GM23338 (cell line): ENCODE data around the gene BNC2. TPM values are rescaled to one million over a fixed set of nuclear protein-coding genes. Genes with fewer than 3 reads are reported as not detected.

Experiments
- ATAC-seq: fragments of 200-7000 bp; cut with Tn5 transposase; 3 replicates; pipeline ENCODE4 v1.9.1; 2020
- DNase-seq: peaks from one replicate; pipeline ENCODE4 v3.0.0-alpha.2; 2015; ENCODE audit warnings: low spot score
- H2AFZ ChIP-seq: fragments of 200-600 bp; sonication (generic); 2 replicates; pipeline ENCODE4 v1.8.0; 2016; ENCODE audit warnings: antibody characterized with exemption, mild to moderate bottlenecking, moderate library complexity
- H3F3A ChIP-seq: fragments of 200-600 bp; sonication (generic); replicated peaks from 2 replicates; pipeline ENCODE4 v1.8.0; 2017; ENCODE audit warnings: antibody characterized with exemption, mixed run types, low read depth
- H3K27ac ChIP-seq: fragments of 200-600 bp; sonication (generic); 2 replicates; pipeline ENCODE4 v1.6.1; 2016; ENCODE audit warnings: low read depth
- H3K27me3 ChIP-seq: fragments of 200-600 bp; sonication (generic); 2 replicates; pipeline ENCODE4 v1.8.0; 2016; ENCODE audit warnings: mild to moderate bottlenecking, mixed run types, moderate library complexity; ENCODE audit not compliant: insufficient read depth
- H3K36me3 ChIP-seq: fragments of 200-600 bp; sonication (generic); 2 replicates; pipeline ENCODE4 v1.8.0; 2016; ENCODE audit warnings: mild to moderate bottlenecking; ENCODE audit not compliant: insufficient read depth
- H3K4me1 ChIP-seq: fragments of 200-600 bp; sonication (generic); 2 replicates; pipeline ENCODE4 v1.8.0; 2016; ENCODE audit warnings: mild to moderate bottlenecking, moderate library complexity; ENCODE audit not compliant: insufficient read depth
- H3K4me2 ChIP-seq: fragments of 200-600 bp; sonication (generic); 2 replicates; pipeline ENCODE4 v1.7.1; 2017; ENCODE audit warnings: mixed run types
- H3K4me3 ChIP-seq: fragments of 200-600 bp; sonication (generic); 2 replicates; pipeline ENCODE4 v1.6.1; 2016; ENCODE audit warnings: mixed run types
- H3K79me2 ChIP-seq: fragments of 200-600 bp; sonication (generic); replicated peaks from 2 replicates; pipeline ENCODE4 v1.8.0; 2017; ENCODE audit warnings: mild to moderate bottlenecking; ENCODE audit not compliant: insufficient read depth
- H3K9me2 ChIP-seq: fragments of 200-600 bp; sonication (generic); 2 replicates; pipeline ENCODE4 v1.8.0; 2017; ENCODE audit not compliant: insufficient read depth
- H4K20me1 ChIP-seq: fragments of 200-600 bp; sonication (generic); replicated peaks from 2 replicates; pipeline ENCODE4 v1.8.0; 2017; ENCODE audit warnings: mild to moderate bottlenecking; ENCODE audit not compliant: insufficient read depth
- H3K27ac Mint-ChIP-seq: 2 replicates; pipeline ENCODE4 v1.8.0; 2020; ENCODE audit warnings: inconsistent platforms, mild to moderate bottlenecking, moderate library complexity, mixed read lengths
- H3K27me3 Mint-ChIP-seq: 3 replicates; pipeline ENCODE4 v1.8.0; 2022; ENCODE audit warnings: low read depth, mild to moderate bottlenecking, moderate library complexity, mixed read lengths, inconsistent platforms; ENCODE audit not compliant: insufficient read depth, poor library complexity
- H3K36me3 Mint-ChIP-seq: 3 replicates; pipeline ENCODE4 v1.8.0; 2021; ENCODE audit warnings: low read depth, mild to moderate bottlenecking, inconsistent platforms, moderate library complexity, mixed read lengths
- H3K4me1 Mint-ChIP-seq: 3 replicates; pipeline ENCODE4 v1.8.0; 2020; ENCODE audit warnings: mild to moderate bottlenecking, inconsistent platforms, mixed read lengths
- H3K4me3 Mint-ChIP-seq: 3 replicates; pipeline ENCODE4 v1.8.0; 2021; ENCODE audit warnings: moderate library complexity, mild to moderate bottlenecking, inconsistent platforms, mixed read lengths
- H3K9me3 Mint-ChIP-seq: 3 replicates; pipeline ENCODE4 v1.8.0; 2020; ENCODE audit warnings: moderate library complexity, mild to moderate bottlenecking, inconsistent platforms, mixed read lengths
- CREB1 ChIP-seq: fragments of 250-450 bp; sonication (Bioruptor Pico); IDR thresholded peaks from 2 replicates; pipeline ENCODE4 v1.5.0; 2020; ENCODE audit warnings: low read depth, mild to moderate bottlenecking, moderate library complexity
- CTCF ChIP-seq, 2 experiments: fragments of 200-600 bp in 1 of 2; sonication (generic) in 1 of 2; conservative IDR thresholded peaks; 2 replicates each; pipeline versions ENCODE4 v1.5.1 to v1.6.1; 2016 to 2017; ENCODE audit warnings: antibody characterized with exemption in 2 of 2, low read depth in 2 of 2, mild to moderate bottlenecking in 2 of 2, moderate library complexity in 1 of 2
- ETS1 ChIP-seq: IDR thresholded peaks from 2 replicates; pipeline ENCODE4 v1.6.1; 2016; ENCODE audit warnings: antibody characterized with exemption
- EZH2 ChIP-seq: fragments of 200-600 bp; sonication (generic); IDR thresholded peaks from one replicate; pipeline ENCODE4 v1.8.0; 2017; ENCODE audit warnings: antibody characterized with exemption, mild to moderate bottlenecking, low read depth; ENCODE audit not compliant: unreplicated experiment
- EZH2phosphoT487 ChIP-seq: fragments of 200-600 bp; sonication (generic); IDR thresholded peaks from one replicate; pipeline ENCODE4 v1.8.1; 2018; ENCODE audit warnings: antibody characterized with exemption; ENCODE audit not compliant: unreplicated experiment
- JUNB ChIP-seq: IDR thresholded peaks from one replicate; pipeline ENCODE4 v1.6.1; 2016; ENCODE audit warnings: antibody characterized with exemption; ENCODE audit not compliant: unreplicated experiment
- NANOG ChIP-seq: IDR thresholded peaks from 2 replicates; pipeline ENCODE4 v1.6.1; 2016; ENCODE audit warnings: antibody characterized with exemption, borderline replicate concordance
- POLR2AphosphoS5 ChIP-seq: IDR thresholded peaks from 2 replicates; pipeline ENCODE4 v1.6.1; 2016; ENCODE audit warnings: antibody characterized with exemption, low read depth
- STAT1 ChIP-seq: IDR thresholded peaks from one replicate; pipeline ENCODE4 v1.6.1; 2016; ENCODE audit warnings: antibody characterized with exemption; ENCODE audit not compliant: unreplicated experiment
- ZNF114 ChIP-seq: fragments of 250-450 bp; sonication (Bioruptor Pico); IDR thresholded peaks from 2 replicates; pipeline ENCODE4 v1.5.0; 2020; ENCODE audit warnings: mild to moderate bottlenecking, moderate library complexity
- ZNF331 ChIP-seq: fragments of 250-450 bp; sonication (Bioruptor Pico); IDR thresholded peaks from 2 replicates; pipeline ENCODE4 v1.5.0; 2020; ENCODE audit warnings: low read depth, mild to moderate bottlenecking, moderate library complexity
- ZNF462 ChIP-seq: fragments of 250-450 bp; sonication (Bioruptor Pico); IDR thresholded peaks from 2 replicates; pipeline ENCODE4 v1.5.0; 2020; ENCODE audit warnings: mild to moderate bottlenecking, moderate library complexity
- polyA plus RNA-seq: library from polyadenylated mRNA; unstranded; fragments of >200 nt; fragmentation: Nextera tagmentation; extraction: Ambion mirVana; gene quantifications from 2 replicates; pipeline ENCODE4 v1.2.1, GENCODE V29; 2016
- total RNA-seq: library from RNA; depleted of rRNA; stranded (reverse); fragments of >200 nt; shearing (Covaris generic); gene quantifications from 2 replicates; pipeline ENCODE4 v1.2.3, GENCODE V29; 2014

BNC2 gene
- total and polyA plus RNA-seq, 2 experiments from 2014 or later: 12.7 to 13.2 TPM

- TF ChIP-seq CREB1 (no peak), ETS1 (no peak), JUNB (no peak), ZNF331 (no peak), NANOG (no peak), ZNF114 (CRISPR knock-in tag) (no peak), STAT1 (no peak)
These were observed 257.4 kb downstream of the BNC2 start (continued) for GRCh38 chr9:16613051-16613450.

GRCh38 chr9:16612627-16613026 lies 257.8 kb downstream of the BNC2 start:
- H3K4me1 ChIP-seq: peaks cover 52% of the 10 kb centered on the region
- no peaks in the 10 kb centered on the region for H4K20me1 ChIP-seq
- no peak overlapping the region for H3K27ac ChIP-seq
- peaks cover 15% of the 10 kb centered on the region for H3K79me2 ChIP-seq
- no peaks in the 10 kb centered on the region for H3F3A ChIP-seq
- no peaks in the 10 kb centered on the region for H3K9me2 ChIP-seq
- Mint-ChIP-seq H3K4me3 (no peak overlapping the region), H3K4me1 (peaks cover 52% of the 10 kb centered on the region), H3K9me3 (no peaks in the 10 kb centered on the region), H3K27ac (no peak overlapping the region), H3K36me3 (no peaks in the 10 kb centered on the region), H3K27me3 (peaks cover 4% of the 10 kb centered on the region)
- H3K4me3 ChIP-seq: no peak overlapping the region
- no peak overlapping the region for H2AFZ ChIP-seq
- ATAC-seq: no peak
- H3K36me3 ChIP-seq: no peaks in the 10 kb centered on the region
- DNase-seq: no peak
- no peaks in the 10 kb centered on the region for H3K27me3 ChIP-seq
- no peak overlapping the region for H3K4me2 ChIP-seq
- TF ChIP-seq CREB1 (no peak), JUNB (no peak), EZH2 (no peak), ZNF331 (no peak), ETS1 (no peak), ZNF462 (CRISPR knock-in tag) (no peak), CTCF (conservative IDR thresholded peaks at IDR 0.05; ENCODE audit: low read depth in 2 of 2) (no peak), ZNF114 (CRISPR knock-in tag) (no peak), STAT1 (no peak), EZH2phosphoT487 (no peak), POLR2AphosphoS5 (no peak)
